ENCODE measurements around the gene INPP5A.

Gene INPP5A

GRCh38 chr10:132684164-132684891, 146.7 kb downstream of the INPP5A start:
- Histone ChIP-seq H3K4me3 (ENCODE audit: control insufficient read depth in 1 of 7, extremely low read depth in 1 of 7, insufficient read depth in 4 of 7, low read depth in 2 of 7, low read length in 6 of 7) (no peak overlapping the region), H3K27ac (ENCODE audit: insufficient read depth in 1 of 2, low read depth in 1 of 2, low read length in 2 of 2, poor library complexity in 1 of 2, severe bottlenecking in 2 of 2) (peak overlapping the region in 1 of 2 experiments; percentile 27), H3K36me3 (ENCODE audit: control insufficient read depth in 4 of 4, insufficient read depth in 4 of 4, low read length in 3 of 4) (peaks cover 0 to 6% (median 1%) of the 10 kb centered on the region in 4 experiments), H3K9me3 (ENCODE audit: control extremely low read depth in 1 of 5, control insufficient read depth in 4 of 5, insufficient read depth in 2 of 5, low read depth in 1 of 5, low read length in 4 of 5) (no peaks in the 10 kb centered on the region), H3K27me3 (replicated peaks in 2 of 5; ENCODE audit: control insufficient read depth in 4 of 5, insufficient read depth in 5 of 5, low read length in 4 of 5) (no peaks in the 10 kb centered on the region), H3K4me1 (ENCODE audit: control extremely low read depth in 1 of 4, control insufficient read depth in 4 of 4, insufficient read depth in 4 of 4, low read length in 3 of 4) (peaks cover 0 to 21% (median 17%) of the 10 kb centered on the region in 4 experiments)
- WGBS (ENCODE audit: insufficient coverage): 72% methylated on average over 11 of the region's 12 CpGs
- ChIA-PET POLR2A (no interaction called here), CTCF (interaction anchor here (2.3 kb wide), 1 partner anchor 28 kb away, joined by 8 read pairs; no protein-coding TSS in a partner anchor)
- DNase-seq: peak; percentile 16 to 86 (median 77)

GRCh38 chr10:132685101-132685891, 147.7 kb downstream of the INPP5A start:
- peak; percentile 45 to 80 (median 76) for DNase-seq
- Histone ChIP-seq H3K4me3 (ENCODE audit: control insufficient read depth in 1 of 7, extremely low read depth in 1 of 7, insufficient read depth in 4 of 7, low read depth in 2 of 7, low read length in 6 of 7) (peak overlapping the region in 1 of 7 experiments; percentile 37), H3K9me3 (ENCODE audit: control extremely low read depth in 1 of 5, control insufficient read depth in 4 of 5, insufficient read depth in 2 of 5, low read depth in 1 of 5, low read length in 4 of 5) (peaks cover 0 to 2% (median 0%) of the 10 kb centered on the region in 5 experiments), H3K27ac (ENCODE audit: insufficient read depth in 1 of 2, low read depth in 1 of 2, low read length in 2 of 2, poor library complexity in 1 of 2, severe bottlenecking in 2 of 2) (no peak overlapping the region), H3K4me1 (ENCODE audit: control extremely low read depth in 1 of 4, control insufficient read depth in 4 of 4, insufficient read depth in 4 of 4, low read length in 3 of 4) (peaks cover 0 to 21% (median 17%) of the 10 kb centered on the region in 4 experiments), H3K36me3 (ENCODE audit: control insufficient read depth in 4 of 4, insufficient read depth in 4 of 4, low read length in 3 of 4) (peaks cover 0 to 12% (median 4%) of the 10 kb centered on the region in 4 experiments), H3K27me3 (replicated peaks in 2 of 5; ENCODE audit: control insufficient read depth in 4 of 5, insufficient read depth in 5 of 5, low read length in 4 of 5) (no peaks in the 10 kb centered on the region)
- WGBS (ENCODE audit: insufficient coverage): 43% methylated on average over 30 of the region's 32 CpGs
- POLR2A ChIA-PET: no interaction called here
- CTCF ChIA-PET: interaction anchor here (1.4 to 2.3 kb wide), 2 partner anchors 11 to 29 kb away, joined by 3 to 8 read pairs; no protein-coding TSS in a partner anchor

GRCh38 chr10:132685921-132686680, 148.5 kb downstream of the INPP5A start:
- Histone ChIP-seq H3K36me3 (ENCODE audit: control insufficient read depth in 4 of 4, insufficient read depth in 4 of 4, low read length in 3 of 4) (peaks cover 4 to 20% (median 12%) of the 10 kb centered on the region in 4 experiments), H3K27ac (ENCODE audit: insufficient read depth in 1 of 2, low read depth in 1 of 2, low read length in 2 of 2, poor library complexity in 1 of 2, severe bottlenecking in 2 of 2) (no peak overlapping the region), H3K4me1 (ENCODE audit: control extremely low read depth in 1 of 4, control insufficient read depth in 4 of 4, insufficient read depth in 4 of 4, low read length in 3 of 4) (peaks cover 0 to 21% (median 17%) of the 10 kb centered on the region in 4 experiments), H3K9me3 (ENCODE audit: control extremely low read depth in 1 of 5, control insufficient read depth in 4 of 5, insufficient read depth in 2 of 5, low read depth in 1 of 5, low read length in 4 of 5) (peaks cover 0 to 7% (median 4%) of the 10 kb centered on the region in 5 experiments), H3K4me3 (ENCODE audit: control insufficient read depth in 1 of 7, extremely low read depth in 1 of 7, insufficient read depth in 4 of 7, low read depth in 2 of 7, low read length in 6 of 7) (no peak overlapping the region), H3K27me3 (replicated peaks in 2 of 5; ENCODE audit: control insufficient read depth in 4 of 5, insufficient read depth in 5 of 5, low read length in 4 of 5) (no peaks in the 10 kb centered on the region)
- ChIA-PET POLR2A (no interaction called here), CTCF (interaction anchor here (1.0 to 2.3 kb wide), 3 partner anchors 10 to 30 kb away, joined by 3 to 8 read pairs (median 3); no protein-coding TSS in a partner anchor)
- DNase-seq: no peak
- 95% methylated on average over 25 of the region's 25 CpGs for WGBS (ENCODE audit: insufficient coverage)

- CTCF ChIA-PET: no interaction called here
- H3K36me3 ChIP-seq (ENCODE audit: control insufficient read depth in 4 of 4, insufficient read depth in 4 of 4, low read length in 3 of 4): peaks cover 7 to 30% (median 17%) of the 10 kb centered on the region in 4 experiments
Observed at GRCh38 chr10:132687181-132687892, 149.8 kb downstream of the INPP5A start.

GRCh38 chr10:132687893-132688579, 150.4 kb downstream of the INPP5A start:
- CTCF ChIA-PET: no interaction called here
- H3K27me3 ChIP-seq (replicated peaks in 2 of 5; ENCODE audit: control insufficient read depth in 4 of 5, insufficient read depth in 5 of 5, low read length in 4 of 5): no peaks in the 10 kb centered on the region
- peaks cover 7 to 30% (median 17%) of the 10 kb centered on the region in 4 experiments for H3K36me3 ChIP-seq (ENCODE audit: control insufficient read depth in 4 of 4, insufficient read depth in 4 of 4, low read length in 3 of 4)
- DNase-seq: no peak
- WGBS (ENCODE audit: insufficient coverage): 90% methylated on average over 13 of the region's 14 CpGs
- peaks cover 3 to 24% (median 13%) of the 10 kb centered on the region in 5 experiments for H3K9me3 ChIP-seq (ENCODE audit: control extremely low read depth in 1 of 5, control insufficient read depth in 4 of 5, insufficient read depth in 2 of 5, low read depth in 1 of 5, low read length in 4 of 5)
- POLR2A ChIA-PET: no interaction called here
- no peak overlapping the region for H3K27ac ChIP-seq (ENCODE audit: insufficient read depth in 1 of 2, low read depth in 1 of 2, low read length in 2 of 2, poor library complexity in 1 of 2, severe bottlenecking in 2 of 2)
- H3K4me3 ChIP-seq (ENCODE audit: control insufficient read depth in 1 of 7, extremely low read depth in 1 of 7, insufficient read depth in 4 of 7, low read depth in 2 of 7, low read length in 6 of 7): no peak overlapping the region
- peaks cover 0 to 21% (median 17%) of the 10 kb centered on the region in 4 experiments for H3K4me1 ChIP-seq (ENCODE audit: control extremely low read depth in 1 of 4, control insufficient read depth in 4 of 4, insufficient read depth in 4 of 4, low read length in 3 of 4)

More at GRCh38 chr10:132687181-132687892, 149.8 kb downstream of the INPP5A start:
- WGBS (ENCODE audit: insufficient coverage): 98% methylated on average over 18 of the region's 21 CpGs
- Histone ChIP-seq H3K4me1 (ENCODE audit: control extremely low read depth in 1 of 4, control insufficient read depth in 4 of 4, insufficient read depth in 4 of 4, low read length in 3 of 4) (peaks cover 0 to 21% (median 17%) of the 10 kb centered on the region in 4 experiments), H3K27ac (ENCODE audit: insufficient read depth in 1 of 2, low read depth in 1 of 2, low read length in 2 of 2, poor library complexity in 1 of 2, severe bottlenecking in 2 of 2) (no peak overlapping the region), H3K4me3 (ENCODE audit: control insufficient read depth in 1 of 7, extremely low read depth in 1 of 7, insufficient read depth in 4 of 7, low read depth in 2 of 7, low read length in 6 of 7) (no peak overlapping the region), H3K9me3 (ENCODE audit: control extremely low read depth in 1 of 5, control insufficient read depth in 4 of 5, insufficient read depth in 2 of 5, low read depth in 1 of 5, low read length in 4 of 5) (peaks cover 0 to 17% (median 13%) of the 10 kb centered on the region in 5 experiments), H3K27me3 (replicated peaks in 2 of 5; ENCODE audit: control insufficient read depth in 4 of 5, insufficient read depth in 5 of 5, low read length in 4 of 5) (no peaks in the 10 kb centered on the region)
- no peak for DNase-seq
- POLR2A ChIA-PET: no interaction called here

Data from common myeloid progenitor, CD34-positive (primary cell).